ENCODE results near the gene ZNF277.

DNA sequence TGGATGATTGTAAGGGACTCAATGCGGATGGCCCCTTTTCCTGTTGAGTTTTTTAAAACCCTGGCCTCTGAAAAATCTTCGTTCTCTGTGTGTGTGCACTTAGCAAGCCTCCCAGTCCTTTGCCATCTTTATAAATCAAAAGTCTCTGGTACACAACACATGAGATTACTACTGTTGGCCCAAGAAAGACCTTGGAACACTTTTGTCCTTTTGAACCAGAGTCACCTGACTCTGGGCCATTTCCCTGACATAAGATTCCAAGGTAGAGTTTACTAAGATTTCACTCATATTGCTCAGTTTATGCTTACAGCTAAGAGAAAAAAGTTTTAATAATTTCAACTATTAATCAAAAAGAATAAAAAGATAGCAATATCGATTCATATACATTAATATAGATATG lies 179.0 kb downstream of the ZNF277 start:
- TF ChIP-seq, protein P1, sequence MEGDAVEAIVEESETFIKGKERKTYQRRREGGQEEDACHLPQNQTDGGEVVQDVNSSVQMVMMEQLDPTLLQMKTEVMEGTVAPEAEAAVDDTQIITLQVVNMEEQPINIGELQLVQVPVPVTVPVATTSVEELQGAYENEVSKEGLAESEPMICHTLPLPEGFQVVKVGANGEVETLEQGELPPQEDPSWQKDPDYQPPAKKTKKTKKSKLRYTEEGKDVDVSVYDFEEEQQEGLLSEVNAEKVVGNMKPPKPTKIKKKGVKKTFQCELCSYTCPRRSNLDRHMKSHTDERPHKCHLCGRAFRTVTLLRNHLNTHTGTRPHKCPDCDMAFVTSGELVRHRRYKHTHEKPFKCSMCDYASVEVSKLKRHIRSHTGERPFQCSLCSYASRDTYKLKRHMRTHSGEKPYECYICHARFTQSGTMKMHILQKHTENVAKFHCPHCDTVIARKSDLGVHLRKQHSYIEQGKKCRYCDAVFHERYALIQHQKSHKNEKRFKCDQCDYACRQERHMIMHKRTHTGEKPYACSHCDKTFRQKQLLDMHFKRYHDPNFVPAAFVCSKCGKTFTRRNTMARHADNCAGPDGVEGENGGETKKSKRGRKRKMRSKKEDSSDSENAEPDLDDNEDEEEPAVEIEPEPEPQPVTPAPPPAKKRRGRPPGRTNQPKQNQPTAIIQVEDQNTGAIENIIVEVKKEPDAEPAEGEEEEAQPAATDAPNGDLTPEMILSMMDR (IDR thresholded peaks at IDR 0.05; ENCODE audit: insufficient read depth, low read length, poor library complexity, severe bottlenecking) = no peak
- no peak for TF ChIP-seq EZH2phosphoT487 (conservative IDR thresholded peaks at IDR 0.05; ENCODE audit: low read length)
